IPS-18a (cell line): ENCODE measurements around the gene FHL2.

ENCODE experiments used
- H3K27ac ChIP-seq: one replicate; pipeline ENCODE4 v1.5.1; 2013; ENCODE audit warnings: low read length
- H3K27me3 ChIP-seq: one replicate; pipeline ENCODE4 v1.6.1; 2013; ENCODE audit warnings: mild to moderate bottlenecking, low read length; ENCODE audit not compliant: control insufficient read depth, insufficient read depth
- H3K36me3 ChIP-seq: one replicate; pipeline ENCODE4 v1.6.1; 2013; ENCODE audit warnings: low read depth, low read length; ENCODE audit not compliant: control insufficient read depth
- H3K4me1 ChIP-seq: one replicate; pipeline ENCODE4 v1.6.1; 2013; ENCODE audit warnings: low read depth, low read length; ENCODE audit not compliant: control insufficient read depth
- H3K4me3 ChIP-seq: one replicate; pipeline ENCODE4 v1.5.1; 2013; ENCODE audit warnings: low read length
- H3K9ac ChIP-seq: one replicate; pipeline ENCODE4 v1.6.1; 2013; ENCODE audit warnings: mild to moderate bottlenecking, low read length, moderate library complexity
- H3K9me3 ChIP-seq: one replicate; pipeline ENCODE4 v1.6.1; 2013; ENCODE audit warnings: low read depth, low read length; ENCODE audit not compliant: control insufficient read depth

Gene FHL2

GRCh38 chr2:105417857-105418436 is 19.1 kb upstream of the FHL2 start:
- Histone ChIP-seq H3K36me3 (no peaks in the 10 kb centered on the region), H3K9me3 (peaks cover 5% of the 10 kb centered on the region), H3K27me3 (no peaks in the 10 kb centered on the region), H3K4me3 (no peak overlapping the region), H3K4me1 (no peaks in the 10 kb centered on the region), H3K27ac (no peak overlapping the region), H3K9ac (no peak overlapping the region)

GRCh38 chr2:105416156-105416555 is 17.3 kb upstream of the FHL2 start:
- H3K27ac ChIP-seq: no peak overlapping the region
- no peaks in the 10 kb centered on the region for H3K27me3 ChIP-seq
- no peak overlapping the region for H3K9ac ChIP-seq
- no peak overlapping the region for H3K4me3 ChIP-seq
- H3K4me1 ChIP-seq: no peaks in the 10 kb centered on the region
- no peaks in the 10 kb centered on the region for H3K36me3 ChIP-seq
- peaks cover 5% of the 10 kb centered on the region for H3K9me3 ChIP-seq

GRCh38 chr2:105415007-105415406 is 16.2 kb upstream of the FHL2 start:
- no peak overlapping the region for H3K9ac ChIP-seq
- H3K4me3 ChIP-seq: no peak overlapping the region
- H3K36me3 ChIP-seq: no peaks in the 10 kb centered on the region
- H3K9me3 ChIP-seq: peaks cover 5% of the 10 kb centered on the region
- no peaks in the 10 kb centered on the region for H3K27me3 ChIP-seq
- H3K4me1 ChIP-seq: no peaks in the 10 kb centered on the region
- H3K27ac ChIP-seq: no peak overlapping the region

DNA sequence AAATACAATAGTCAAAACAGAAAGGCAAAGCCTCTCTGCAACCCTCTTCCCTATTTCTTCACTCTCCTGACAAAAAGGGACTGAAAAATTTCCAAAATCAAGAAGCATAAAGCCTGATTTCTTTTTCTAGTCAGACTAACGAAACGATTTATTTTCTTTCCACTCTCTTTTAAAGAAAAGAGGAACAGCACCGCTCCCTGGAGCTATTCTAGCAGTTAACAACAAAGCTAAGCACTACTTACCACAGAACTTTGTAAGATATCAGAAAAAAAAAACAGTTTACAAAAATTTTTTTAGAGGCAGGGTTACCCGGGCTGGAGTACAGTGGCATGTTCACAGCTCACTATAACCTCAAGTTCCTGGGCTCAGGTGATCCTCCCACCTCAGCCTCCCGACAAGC is 14.4 kb upstream of the FHL2 start:
- H3K27ac ChIP-seq: no peak overlapping the region
- no peaks in the 10 kb centered on the region for H3K9me3 ChIP-seq
- H3K4me3 ChIP-seq: no peak overlapping the region
- H3K9ac ChIP-seq: no peak overlapping the region
- no peaks in the 10 kb centered on the region for H3K27me3 ChIP-seq
- H3K36me3 ChIP-seq: no peaks in the 10 kb centered on the region
- H3K4me1 ChIP-seq: no peaks in the 10 kb centered on the region

GRCh38 chr2:105412584-105412983 is 13.7 kb upstream of the FHL2 start:
- Histone ChIP-seq H3K27me3 (no peaks in the 10 kb centered on the region), H3K4me3 (no peak overlapping the region), H3K9me3 (no peaks in the 10 kb centered on the region), H3K27ac (no peak overlapping the region), H3K4me1 (no peaks in the 10 kb centered on the region), H3K9ac (no peak overlapping the region), H3K36me3 (no peaks in the 10 kb centered on the region)

- Histone ChIP-seq H3K36me3 (no peaks in the 10 kb centered on the region), H3K27me3 (no peaks in the 10 kb centered on the region), H3K4me3 (no peak overlapping the region), H3K9me3 (no peaks in the 10 kb centered on the region), H3K27ac (no peak overlapping the region), H3K9ac (no peak overlapping the region), H3K4me1 (no peaks in the 10 kb centered on the region)
Observed at GRCh38 chr2:105411720-105412407, 13.0 kb upstream of the FHL2 start.

- no peaks in the 10 kb centered on the region for H3K9me3 ChIP-seq
- H3K27me3 ChIP-seq: no peaks in the 10 kb centered on the region
- H3K4me1 ChIP-seq: no peaks in the 10 kb centered on the region
- H3K9ac ChIP-seq: no peak overlapping the region
- H3K4me3 ChIP-seq: no peak overlapping the region
- H3K27ac ChIP-seq: no peak overlapping the region
- H3K36me3 ChIP-seq: no peaks in the 10 kb centered on the region
Observed at GRCh38 chr2:105410554-105410953, 11.7 kb upstream of the FHL2 start.

DNA sequence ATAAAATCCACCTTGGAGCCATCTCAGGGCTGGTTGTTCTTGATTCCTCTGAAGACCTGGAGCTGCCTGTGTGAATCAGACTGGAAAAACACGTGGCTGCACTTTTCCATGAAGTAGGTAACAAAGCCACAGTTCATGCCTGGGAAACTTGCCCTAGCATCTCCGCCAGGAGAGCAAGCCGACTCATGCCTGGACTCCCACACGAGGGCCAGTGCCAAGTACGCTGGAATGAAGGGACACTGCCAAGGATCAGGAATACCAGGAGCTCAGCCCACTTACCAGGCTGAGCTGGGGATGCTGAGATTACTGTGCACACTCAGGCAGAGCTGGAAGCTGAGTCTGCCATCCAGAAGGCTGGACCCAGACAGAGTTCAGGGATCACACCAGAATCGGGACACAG is 10.9 kb upstream of the FHL2 start:
- no peak overlapping the region for H3K4me3 ChIP-seq
- no peaks in the 10 kb centered on the region for H3K9me3 ChIP-seq
- no peaks in the 10 kb centered on the region for H3K36me3 ChIP-seq
- no peaks in the 10 kb centered on the region for H3K27me3 ChIP-seq
- H3K9ac ChIP-seq: no peak overlapping the region
- no peaks in the 10 kb centered on the region for H3K4me1 ChIP-seq
- H3K27ac ChIP-seq: no peak overlapping the region

GRCh38 chr2:105407946-105408743 is 9.3 kb upstream of the FHL2 start:
- Histone ChIP-seq H3K27ac (no peak overlapping the region), H3K4me1 (peaks cover 9% of the 10 kb centered on the region)

GRCh38 chr2:105406221-105406620 is 7.4 kb upstream of the FHL2 start:
- no peak overlapping the region for H3K9ac ChIP-seq
- no peaks in the 10 kb centered on the region for H3K36me3 ChIP-seq
- peaks cover 14% of the 10 kb centered on the region for H3K4me1 ChIP-seq
- no peaks in the 10 kb centered on the region for H3K9me3 ChIP-seq
- H3K4me3 ChIP-seq: no peak overlapping the region
- no peaks in the 10 kb centered on the region for H3K27me3 ChIP-seq
- no peak overlapping the region for H3K27ac ChIP-seq

More at GRCh38 chr2:105407946-105408743, 9.3 kb upstream of the FHL2 start:
- no peak overlapping the region for H3K9ac ChIP-seq
- no peaks in the 10 kb centered on the region for H3K36me3 ChIP-seq
- no peak overlapping the region for H3K4me3 ChIP-seq
- H3K9me3 ChIP-seq: no peaks in the 10 kb centered on the region
- no peaks in the 10 kb centered on the region for H3K27me3 ChIP-seq

DNA sequence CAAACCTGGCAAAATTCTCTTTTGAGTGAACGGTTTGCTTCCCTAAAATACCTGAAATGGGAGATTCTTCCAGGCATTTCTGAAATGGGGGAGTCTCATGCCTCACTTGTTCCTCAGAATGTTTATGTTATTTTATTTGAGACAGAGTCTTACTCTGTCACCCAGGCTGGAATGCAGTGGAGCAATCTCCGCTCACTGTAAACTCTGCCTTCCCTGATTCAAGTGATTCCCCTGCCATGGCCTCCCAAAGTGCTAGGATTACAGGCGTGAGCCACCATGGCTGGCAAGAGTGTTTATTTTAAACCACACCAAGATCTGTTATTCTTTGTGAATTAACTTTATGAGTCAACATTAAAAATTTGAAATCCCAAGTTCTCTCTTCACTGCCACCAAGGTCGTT is 6.4 kb upstream of the FHL2 start:
- Histone ChIP-seq H3K9ac (no peak overlapping the region), H3K9me3 (no peaks in the 10 kb centered on the region), H3K4me1 (peaks cover 14% of the 10 kb centered on the region), H3K27ac (no peak overlapping the region), H3K4me3 (no peak overlapping the region), H3K36me3 (no peaks in the 10 kb centered on the region), H3K27me3 (peaks cover 1% of the 10 kb centered on the region)
